ENCODE data around the gene TSEN34. TPM values are rescaled to one million over a fixed set of nuclear protein-coding genes. Genes with fewer than 3 reads are reported as not detected.

TSEN34 gene
- total and polyA plus RNA-seq, 2 experiments from 2014 or later, result 36.6 to 53.4 TPM

DNA sequence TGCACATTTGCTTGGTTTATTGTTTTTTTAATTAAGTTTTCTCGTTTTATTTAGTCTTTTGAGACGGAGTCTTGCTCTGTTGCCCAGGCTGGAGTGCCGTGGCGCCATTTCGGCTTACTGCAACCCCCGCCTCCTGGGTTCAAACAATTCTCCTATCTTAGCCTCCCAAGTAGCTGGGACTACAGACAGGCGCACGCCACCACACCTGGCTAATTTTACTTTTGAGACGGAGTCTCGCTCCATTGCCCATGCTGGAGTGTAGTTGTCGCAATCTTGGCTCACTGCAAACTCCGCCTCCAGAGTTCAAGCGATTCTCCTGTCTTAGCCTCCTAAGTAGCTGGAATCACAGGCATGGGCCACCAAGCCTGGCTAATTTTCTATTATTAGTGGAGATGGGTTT, 10.9 kb downstream of the TSEN34 start:
- ATAC-seq (no peak), DNase-seq (ENCODE audit: low spot score) (no peak)
- Histone ChIP-seq H2AFZ (no peak overlapping the region), H3K27me3 (ENCODE audit: insufficient read depth) (no peaks in the 10 kb centered on the region), H3K4me1 (ENCODE audit: insufficient read depth) (peaks cover 40% of the 10 kb centered on the region), H3F3A (replicated peaks; ENCODE audit: low read depth) (peaks cover 58% of the 10 kb centered on the region), H3K36me3 (ENCODE audit: insufficient read depth) (peaks cover 60% of the 10 kb centered on the region), H3K27ac (ENCODE audit: low read depth) (peak overlapping the region; percentile 60), H3K79me2 (replicated peaks; ENCODE audit: insufficient read depth) (peaks cover 65% of the 10 kb centered on the region), H3K4me3 (peak overlapping the region; percentile 89), H3K9me2 (ENCODE audit: insufficient read depth) (no peaks in the 10 kb centered on the region), H3K4me2 (peak overlapping the region; percentile 100), H4K20me1 (replicated peaks; ENCODE audit: insufficient read depth) (peaks cover 61% of the 10 kb centered on the region)
- peak overlapping the region; percentile 100 for H3K27ac Mint-ChIP-seq
- H3K4me1 Mint-ChIP-seq, result peaks cover 44% of the 10 kb centered on the region
- peaks cover 4% of the 10 kb centered on the region for H3K9me3 Mint-ChIP-seq
- H3K36me3 Mint-ChIP-seq (ENCODE audit: low read depth), result peaks cover 67% of the 10 kb centered on the region
- peak overlapping the region; percentile 96 for H3K4me3 Mint-ChIP-seq
- H3K27me3 Mint-ChIP-seq (ENCODE audit: insufficient read depth, low read depth, poor library complexity), result peaks cover 42% of the 10 kb centered on the region
- TF ChIP-seq POLR2AphosphoS5 (IDR thresholded peaks at IDR 0.05; ENCODE audit: low read depth) (no peak), REST (IDR thresholded peaks at IDR 0.05; ENCODE audit: unreplicated experiment) (no peak), JUNB (IDR thresholded peaks at IDR 0.05; ENCODE audit: unreplicated experiment) (no peak), ZNF331 (CRISPR knock-in tag; IDR thresholded peaks at IDR 0.05; ENCODE audit: low read depth) (no peak), CREB1 (CRISPR knock-in tag; IDR thresholded peaks at IDR 0.05; ENCODE audit: low read depth) (no peak), ZNF114 (CRISPR knock-in tag; IDR thresholded peaks at IDR 0.05) (no peak), ZNF462 (CRISPR knock-in tag; IDR thresholded peaks at IDR 0.05) (no peak), STAT1 (IDR thresholded peaks at IDR 0.05; ENCODE audit: unreplicated experiment) (no peak), NANOG (IDR thresholded peaks at IDR 0.05; ENCODE audit: borderline replicate concordance) (no peak), CTCF (conservative IDR thresholded peaks at IDR 0.05; ENCODE audit: low read depth in 2 of 2) (no peak)
- TF ChIP-seq, protein P1, sequence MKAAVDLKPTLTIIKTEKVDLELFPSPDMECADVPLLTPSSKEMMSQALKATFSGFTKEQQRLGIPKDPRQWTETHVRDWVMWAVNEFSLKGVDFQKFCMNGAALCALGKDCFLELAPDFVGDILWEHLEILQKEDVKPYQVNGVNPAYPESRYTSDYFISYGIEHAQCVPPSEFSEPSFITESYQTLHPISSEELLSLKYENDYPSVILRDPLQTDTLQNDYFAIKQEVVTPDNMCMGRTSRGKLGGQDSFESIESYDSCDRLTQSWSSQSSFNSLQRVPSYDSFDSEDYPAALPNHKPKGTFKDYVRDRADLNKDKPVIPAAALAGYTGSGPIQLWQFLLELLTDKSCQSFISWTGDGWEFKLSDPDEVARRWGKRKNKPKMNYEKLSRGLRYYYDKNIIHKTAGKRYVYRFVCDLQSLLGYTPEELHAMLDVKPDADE (IDR thresholded peaks at IDR 0.05), result no peak

Data from GM23338 (cell line).